GM12892 (cell line): Measurements from ENCODE around the gene TTBK2.

Experiments used
- DNase-seq: peaks from one replicate; pipeline ENCODE4 v3.0.0; 2011; ENCODE audit not compliant: insufficient read length
- FAIRE-seq: peaks from 2 replicates; lab custom pipeline; 2011; peaks lifted over from hg19 to GRCh38; lab: Jason Lieb, UNC
- POLR2A ChIP-seq: IDR thresholded peaks from 2 replicates; pipeline ENCODE4 v1.6.1; 2011; ENCODE audit warnings: low read depth, low read length, control low read depth
- POLR2AphosphoS5 ChIP-seq: IDR thresholded peaks from 2 replicates; pipeline ENCODE4 v1.6.1; 2011; ENCODE audit warnings: low read depth, low read length, control low read depth
- TAF1 ChIP-seq: IDR thresholded peaks from 2 replicates; pipeline ENCODE4 v1.6.1; 2011; ENCODE audit warnings: low read depth, mild to moderate bottlenecking, control low read depth, low read length, borderline replicate concordance

Gene TTBK2

DNA sequence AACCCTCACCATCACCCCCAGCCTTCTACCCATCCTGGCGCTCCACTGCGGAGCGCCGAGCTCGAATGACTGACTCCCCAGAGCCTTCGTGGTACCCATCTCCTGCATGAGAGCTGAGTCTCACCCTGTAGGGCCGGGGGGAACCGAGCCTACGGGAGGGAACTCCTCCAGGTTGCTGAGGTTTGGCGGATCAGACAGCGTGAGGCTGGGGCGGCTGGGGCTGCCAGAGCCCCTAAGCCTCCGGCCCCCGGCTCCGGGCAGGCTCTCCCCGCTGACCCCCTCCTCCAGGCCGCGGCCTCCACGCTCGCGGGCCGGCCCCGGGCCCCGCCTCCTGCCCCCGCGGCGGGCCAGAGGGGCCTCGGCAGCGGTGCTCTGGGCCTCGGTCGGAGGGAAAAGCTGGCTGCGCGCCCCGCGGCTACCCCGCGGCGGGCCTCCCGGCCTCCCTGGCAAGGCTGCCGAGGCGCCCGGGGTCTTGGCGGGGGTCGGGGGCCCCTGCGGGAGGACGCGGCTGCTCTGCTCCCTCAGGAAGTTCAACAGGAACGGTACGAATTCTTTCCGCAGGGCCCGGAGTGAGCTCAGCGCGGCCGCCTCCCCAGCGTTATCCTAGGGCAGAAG is 184.3 kb downstream of the TTBK2 start:
- no peak for TF ChIP-seq POLR2AphosphoS5
- TF ChIP-seq POLR2A, result no peak
- no peak for TF ChIP-seq TAF1
- FAIRE-seq, result peak; percentile 14

GRCh38 chr15:42735382-42736165 is 185.0 kb downstream of the TTBK2 start:
- FAIRE-seq (no peak), DNase-seq (no peak)
- TF ChIP-seq POLR2A (no peak), POLR2AphosphoS5 (no peak), TAF1 (no peak)

More for the DNA sequence above, 184.3 kb downstream of the TTBK2 start:
- DNase-seq, result peak; percentile 55

DNA sequence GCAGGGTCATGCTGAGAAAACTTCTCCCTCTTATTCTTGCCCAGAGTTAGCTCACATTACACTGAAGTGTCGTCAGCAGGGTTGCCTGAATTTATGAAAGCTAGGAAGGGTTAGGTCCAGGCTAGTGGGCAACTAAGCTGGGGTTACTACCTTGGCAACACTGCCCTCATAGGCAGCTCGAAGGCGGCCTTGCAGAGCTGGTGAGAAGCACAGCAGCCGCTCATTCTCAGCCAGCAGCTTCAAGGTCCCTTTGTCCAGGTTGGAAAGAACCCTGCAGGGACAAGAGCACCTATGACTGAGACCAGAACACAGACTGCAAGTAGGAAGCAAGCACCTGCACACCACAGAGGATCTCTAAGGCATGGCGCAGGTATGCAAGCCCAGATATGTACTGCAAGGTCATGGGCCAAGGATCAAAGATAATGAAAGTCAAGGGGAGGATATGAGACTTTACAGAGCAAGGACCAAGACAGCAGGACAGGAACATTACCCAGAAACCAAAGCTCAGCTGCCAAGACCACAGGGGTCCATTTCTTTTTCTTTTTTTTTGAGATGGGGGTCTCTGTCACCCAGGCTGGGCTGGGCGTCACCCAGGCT is 186.4 kb downstream of the TTBK2 start:
- FAIRE-seq (peak; percentile 80), DNase-seq (no peak)
- TF ChIP-seq POLR2A (peak; percentile 31; the same call in 1 of the 2 replicates), TAF1 (no peak)

- DNase-seq (no peak), FAIRE-seq (no peak)
- TF ChIP-seq TAF1 (no peak), POLR2A (no peak), POLR2AphosphoS5 (no peak)
These were observed 187.6 kb downstream of the TTBK2 start for GRCh38 chr15:42733027-42733426.

- FAIRE-seq, result no peak
These were observed 188.3 kb downstream of the TTBK2 start for GRCh38 chr15:42732095-42732827.

GRCh38 chr15:42731461-42731860 is 189.1 kb downstream of the TTBK2 start:
- no peak for DNase-seq
- TF ChIP-seq POLR2AphosphoS5 (no peak), POLR2A (no peak), TAF1 (no peak)
- FAIRE-seq, result no peak

More at GRCh38 chr15:42732095-42732827, 188.3 kb downstream of the TTBK2 start:
- no peak for DNase-seq
- TF ChIP-seq POLR2A (no peak), POLR2AphosphoS5 (no peak), TAF1 (no peak)

- FAIRE-seq (no peak), DNase-seq (no peak)
- TF ChIP-seq POLR2AphosphoS5 (no peak), POLR2A (no peak), TAF1 (no peak)
These were observed 190.0 kb downstream of the TTBK2 start for GRCh38 chr15:42730536-42730935.

DNA sequence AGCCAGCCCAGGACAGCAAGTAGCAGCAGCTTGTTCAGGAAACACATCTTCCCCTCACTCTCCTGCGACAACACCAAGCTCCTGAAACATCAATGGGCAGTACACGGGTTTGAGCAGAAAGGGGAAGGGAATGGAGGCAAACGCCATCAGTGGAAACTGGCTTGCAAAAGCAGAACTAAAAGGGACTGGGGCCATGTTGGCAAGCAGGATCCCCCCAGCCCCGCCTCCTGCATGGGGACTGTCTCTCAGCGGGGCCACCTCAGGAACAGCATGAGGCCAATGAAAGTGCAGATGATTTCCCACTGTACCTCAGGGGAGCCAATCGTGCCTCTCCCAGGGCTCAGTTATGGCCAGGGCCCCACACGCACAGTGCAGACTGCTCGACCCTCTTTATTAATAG is 190.4 kb downstream of the TTBK2 start:
- no peak for FAIRE-seq
- TF ChIP-seq POLR2A, result no peak
- no peak for TF ChIP-seq TAF1
- no peak for TF ChIP-seq POLR2AphosphoS5

DNA sequence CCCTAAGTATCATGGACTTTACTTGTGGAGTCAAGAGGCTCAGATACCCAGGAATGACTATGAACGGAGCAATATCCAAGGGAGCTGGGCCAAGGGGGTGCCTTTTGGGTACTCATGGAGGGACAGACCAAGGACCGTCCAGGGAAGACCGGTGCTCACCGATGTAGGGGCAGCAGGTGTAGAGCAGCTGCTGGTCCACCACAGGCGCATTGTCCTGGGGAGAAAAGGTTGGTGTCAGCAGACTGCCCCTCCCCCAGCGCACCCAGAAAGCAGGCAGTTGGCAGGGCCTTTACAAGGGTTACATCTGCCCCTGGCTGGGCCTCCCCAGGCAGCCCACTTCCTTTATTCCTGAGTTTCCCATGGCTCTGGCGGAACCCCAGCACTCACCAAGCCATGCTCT is 191.2 kb downstream of the TTBK2 start:
- TF ChIP-seq TAF1 (no peak), POLR2A (no peak), POLR2AphosphoS5 (no peak)
- no peak for FAIRE-seq
- DNase-seq, result no peak

More for the DNA sequence above, 190.4 kb downstream of the TTBK2 start:
- DNase-seq, result no peak

GRCh38 chr15:42728972-42729371 is 191.6 kb downstream of the TTBK2 start:
- TF ChIP-seq POLR2AphosphoS5 (no peak), TAF1 (no peak), POLR2A (no peak)
- FAIRE-seq, result no peak
- no peak for DNase-seq

- no peak for FAIRE-seq
- no peak for DNase-seq
- TF ChIP-seq TAF1, result no peak
- TF ChIP-seq POLR2A, result no peak
- TF ChIP-seq POLR2AphosphoS5, result no peak
These were observed 192.0 kb downstream of the TTBK2 start for GRCh38 chr15:42728560-42728959.
